ENCODE results near the gene EFNA5.
"Not testable (repeated sequence)": the region's sequence is repeated elsewhere in the genome, so short reads cannot be mapped to it uniquely, and the experiment has no call there.

Gene EFNA5

GRCh38 chr5:107359916-107360234 lies 310.9 kb downstream of the EFNA5 start:
- H3K27me3 ChIP-seq (ENCODE audit: low read depth) = no peaks in the 10 kb centered on the region
- no peaks in the 10 kb centered on the region; the same call in 1 of the 2 replicates for H3K4me1 ChIP-seq
- H3K9me3 ChIP-seq = no peaks in the 10 kb centered on the region
- H3K36me3 ChIP-seq (replicated peaks) = no peaks in the 10 kb centered on the region
- H3K4me3 ChIP-seq = no peak overlapping the region
- in situ Hi-C loops (cut with MboI; ENCODE audit: low sequenced_read_pairs) = no loop called here
- DNase-seq (ENCODE audit: low spot score in 2 of 2) = no peak

- Histone ChIP-seq H3K9me3 (no peaks in the 10 kb centered on the region), H3K27me3 (ENCODE audit: low read depth) (no peaks in the 10 kb centered on the region), H3K4me1 (no peaks in the 10 kb centered on the region; the same call in 1 of the 2 replicates), H3K36me3 (replicated peaks) (no peaks in the 10 kb centered on the region), H3K4me3 (no peak overlapping the region)
- in situ Hi-C loops (cut with MboI; ENCODE audit: low sequenced_read_pairs) = no loop called here
- no peak for DNase-seq (ENCODE audit: low spot score in 2 of 2)
These were observed 311.5 kb downstream of the EFNA5 start for GRCh38 chr5:107359033-107359915.

- no peaks in the 10 kb centered on the region for H3K9me3 ChIP-seq
- H3K27me3 ChIP-seq (ENCODE audit: low read depth) = no peaks in the 10 kb centered on the region
- no peaks in the 10 kb centered on the region for H3K36me3 ChIP-seq (replicated peaks)
- no peaks in the 10 kb centered on the region; the same call in 1 of the 2 replicates for H3K4me1 ChIP-seq
- in situ Hi-C loops (cut with MboI; ENCODE audit: low sequenced_read_pairs) = no loop called here
- H3K4me3 ChIP-seq = no peak overlapping the region
- no peak for DNase-seq (ENCODE audit: low spot score in 2 of 2)
These were observed 313.8 kb downstream of the EFNA5 start for GRCh38 chr5:107356891-107357290.

GRCh38 chr5:107352576-107352975 lies 318.2 kb downstream of the EFNA5 start:
- no peaks in the 10 kb centered on the region for H3K9me3 ChIP-seq
- H3K36me3 ChIP-seq (replicated peaks) = no peaks in the 10 kb centered on the region
- no peaks in the 10 kb centered on the region for H3K27me3 ChIP-seq (ENCODE audit: low read depth)
- no peak overlapping the region for H3K4me3 ChIP-seq
- DNase-seq (ENCODE audit: low spot score in 2 of 2) = no peak
- in situ Hi-C loops (cut with MboI; ENCODE audit: low sequenced_read_pairs) = no loop called here
- no peaks in the 10 kb centered on the region for H3K4me1 ChIP-seq

- H3K36me3 ChIP-seq (replicated peaks); in situ Hi-C loops (cut with MboI; ENCODE audit: low sequenced_read_pairs); H3K27me3 ChIP-seq (ENCODE audit: low read depth); H3K4me1 ChIP-seq; H3K9me3 ChIP-seq; H3K4me3 ChIP-seq; DNase-seq (ENCODE audit: low spot score in 2 of 2): not testable (repeated sequence)
These were observed 324.2 kb downstream of the EFNA5 start for GRCh38 chr5:107346580-107346979.

- Histone ChIP-seq H3K9me3 (peaks cover 5% of the 10 kb centered on the region; the same call in 1 of the 2 replicates), H3K27me3 (ENCODE audit: low read depth) (no peaks in the 10 kb centered on the region), H3K4me1 (peaks cover 9% of the 10 kb centered on the region), H3K4me3 (no peak overlapping the region), H3K36me3 (replicated peaks) (no peaks in the 10 kb centered on the region)
- in situ Hi-C loops (cut with MboI; ENCODE audit: low sequenced_read_pairs) = no loop called here
- DNase-seq (ENCODE audit: low spot score in 2 of 2) = no peak
These were observed 328.4 kb downstream of the EFNA5 start for GRCh38 chr5:107342371-107342770.

GRCh38 chr5:107341376-107342084 lies 329.2 kb downstream of the EFNA5 start:
- DNase-seq (ENCODE audit: low spot score in 2 of 2) = no peak
- H3K4me1 ChIP-seq = peaks cover 9% of the 10 kb centered on the region
- H3K4me3 ChIP-seq = no peak overlapping the region
- no peaks in the 10 kb centered on the region for H3K27me3 ChIP-seq (ENCODE audit: low read depth)
- peaks cover 5% of the 10 kb centered on the region; the same call in 1 of the 2 replicates for H3K9me3 ChIP-seq
- H3K36me3 ChIP-seq (replicated peaks) = no peaks in the 10 kb centered on the region
- in situ Hi-C loops (cut with MboI; ENCODE audit: low sequenced_read_pairs) = no loop called here

- H3K4me3 ChIP-seq = no peak overlapping the region
- no peaks in the 10 kb centered on the region for H3K27me3 ChIP-seq (ENCODE audit: low read depth)
- no peak for DNase-seq (ENCODE audit: low spot score in 2 of 2)
- H3K36me3 ChIP-seq (replicated peaks) = no peaks in the 10 kb centered on the region
- H3K4me1 ChIP-seq = peaks cover 9% of the 10 kb centered on the region
- in situ Hi-C loops (cut with MboI; ENCODE audit: low sequenced_read_pairs) = no loop called here
- H3K9me3 ChIP-seq = 0 out of 2 replicates have a peak, but pooled peaks cover 5% of the 10 kb centered on the region
These were observed 330.1 kb downstream of the EFNA5 start for GRCh38 chr5:107340631-107341030.

GRCh38 chr5:107338335-107338734 lies 332.4 kb downstream of the EFNA5 start:
- in situ Hi-C loops (cut with MboI; ENCODE audit: low sequenced_read_pairs) = no loop called here
- no peak for DNase-seq (ENCODE audit: low spot score in 2 of 2)

GRCh38 chr5:107337281-107337680 lies 333.5 kb downstream of the EFNA5 start:
- no peak overlapping the region for H3K4me3 ChIP-seq
- no peaks in the 10 kb centered on the region for H3K27me3 ChIP-seq (ENCODE audit: low read depth)
- DNase-seq (ENCODE audit: low spot score in 2 of 2) = no peak
- in situ Hi-C loops (cut with MboI; ENCODE audit: low sequenced_read_pairs) = no loop called here
- H3K9me3 ChIP-seq = no peaks in the 10 kb centered on the region
- no peaks in the 10 kb centered on the region for H3K36me3 ChIP-seq (replicated peaks)
- H3K4me1 ChIP-seq = peaks cover 9% of the 10 kb centered on the region

More at GRCh38 chr5:107338335-107338734, 332.4 kb downstream of the EFNA5 start:
- no peaks in the 10 kb centered on the region for H3K9me3 ChIP-seq
- H3K36me3 ChIP-seq (replicated peaks) = no peaks in the 10 kb centered on the region
- peaks cover 9% of the 10 kb centered on the region for H3K4me1 ChIP-seq
- H3K27me3 ChIP-seq (ENCODE audit: low read depth) = no peaks in the 10 kb centered on the region
- H3K4me3 ChIP-seq = no peak overlapping the region

GRCh38 chr5:107331882-107332281 lies 338.9 kb downstream of the EFNA5 start:
- H3K27me3 ChIP-seq (ENCODE audit: low read depth) = no peaks in the 10 kb centered on the region
- H3K9me3 ChIP-seq = no peaks in the 10 kb centered on the region
- in situ Hi-C loops (cut with MboI; ENCODE audit: low sequenced_read_pairs) = no loop called here
- no peaks in the 10 kb centered on the region for H3K36me3 ChIP-seq (replicated peaks)
- H3K4me1 ChIP-seq = peaks cover 12% of the 10 kb centered on the region
- H3K4me3 ChIP-seq = no peak overlapping the region
- peak in 1 of 2 experiments; percentile 53 for DNase-seq (ENCODE audit: low spot score in 2 of 2)

- Histone ChIP-seq H3K27me3 (ENCODE audit: low read depth) (no peaks in the 10 kb centered on the region), H3K36me3 (replicated peaks) (no peaks in the 10 kb centered on the region), H3K4me1 (peaks cover 12% of the 10 kb centered on the region), H3K4me3 (no peak overlapping the region), H3K9me3 (no peaks in the 10 kb centered on the region)
- no peak for DNase-seq (ENCODE audit: low spot score in 2 of 2)
- in situ Hi-C loops (cut with MboI; ENCODE audit: low sequenced_read_pairs) = no loop called here
These were observed 339.4 kb downstream of the EFNA5 start for GRCh38 chr5:107331312-107331711.

- Histone ChIP-seq H3K27me3 (ENCODE audit: low read depth) (no peaks in the 10 kb centered on the region), H3K9me3 (no peaks in the 10 kb centered on the region), H3K4me3 (no peak overlapping the region), H3K36me3 (replicated peaks) (no peaks in the 10 kb centered on the region), H3K4me1 (peaks cover 12% of the 10 kb centered on the region)
- in situ Hi-C loops (cut with MboI; ENCODE audit: low sequenced_read_pairs) = no loop called here
- no peak for DNase-seq (ENCODE audit: low spot score in 2 of 2)
These were observed 339.8 kb downstream of the EFNA5 start for GRCh38 chr5:107330903-107331302.

GRCh38 chr5:107329850-107330249 lies 340.9 kb downstream of the EFNA5 start:
- Histone ChIP-seq H3K4me3 (no peak overlapping the region), H3K27me3 (ENCODE audit: low read depth) (no peaks in the 10 kb centered on the region), H3K4me1 (peaks cover 12% of the 10 kb centered on the region), H3K36me3 (replicated peaks) (no peaks in the 10 kb centered on the region), H3K9me3 (no peaks in the 10 kb centered on the region)
- in situ Hi-C loops (cut with MboI; ENCODE audit: low sequenced_read_pairs) = no loop called here
- no peak for DNase-seq (ENCODE audit: low spot score in 2 of 2)
